A673 (cell line): Measurements from ENCODE around the gene GPR176. TPM values are rescaled to one million over a fixed set of nuclear protein-coding genes. Genes with fewer than 3 reads are reported as not detected.

Experiments
- BruUV-seq: library from RNA; stranded (reverse); fragments of 400-500 nt; replicated peaks from 2 replicates; lab custom pipeline; 2021; lab: Mats Ljungman, UMichigan
- CTCF ChIA-PET: fragments of 300-600 bp; sonication (Branson Sonifier 250); formaldehyde crosslinking; loops from one replicate; lab custom pipeline; 2022; ENCODE audit warnings: antibody characterized with exemption; lab: Charles Lee
- POLR2A ChIA-PET: fragments of 300-600 bp; sonication (Branson Sonifier 250); formaldehyde crosslinking; loops from one replicate; lab custom pipeline; 2022; ENCODE audit warnings: antibody characterized with exemption; ENCODE audit not compliant: low non-redundant PET; lab: Charles Lee
- DNase-seq: peaks from one replicate; pipeline ENCODE4 v3.0.0-alpha.2; 2015; ENCODE audit warnings: low spot score
- H3K27ac ChIP-seq: fragments of 200-600 bp; sonication (generic); 2 replicates; pipeline ENCODE4 v1.5.1; 2016; ENCODE audit warnings: mixed run types, low read depth, mild to moderate bottlenecking, mixed read lengths, antibody characterized with exemption, low read length; ENCODE audit not compliant: poor library complexity, severe bottlenecking
- H3K27me3 ChIP-seq: fragments of 200-600 bp; sonication (generic); replicated peaks from 2 replicates; pipeline ENCODE4 v1.6.1; 2017; ENCODE audit warnings: mixed run types, low read depth, mild to moderate bottlenecking, mixed read lengths, antibody characterized with exemption, low read length; ENCODE audit not compliant: insufficient read depth, poor library complexity
- H3K36me3 ChIP-seq: fragments of 200-600 bp; sonication (generic); 2 replicates; pipeline ENCODE4 v1.6.1; 2016; ENCODE audit warnings: mixed run types, mild to moderate bottlenecking, mixed read lengths, antibody characterized with exemption, low read length; ENCODE audit not compliant: insufficient read depth, poor library complexity, severe bottlenecking
- H3K4me1 ChIP-seq: fragments of 200-600 bp; sonication (generic); 2 replicates; pipeline ENCODE4 v1.6.1; 2017; ENCODE audit warnings: mixed run types, mild to moderate bottlenecking, mixed read lengths, antibody characterized with exemption, low read length; ENCODE audit not compliant: insufficient read depth, poor library complexity, severe bottlenecking
- H3K4me3 ChIP-seq: fragments of 200-600 bp; sonication (generic); 2 replicates; pipeline ENCODE4 v1.5.1; 2016; ENCODE audit warnings: low read depth, mixed run types, mild to moderate bottlenecking, mixed read lengths, low read length; ENCODE audit not compliant: poor library complexity, severe bottlenecking
- H3K9me3 ChIP-seq: fragments of 200-600 bp; sonication (generic); 2 replicates; pipeline ENCODE4 v1.6.1; 2016; ENCODE audit warnings: mixed run types, low read depth, mild to moderate bottlenecking, mixed read lengths, antibody characterized with exemption, low read length; ENCODE audit not compliant: poor library complexity, severe bottlenecking
- EZH2 ChIP-seq: fragments of 200-600 bp; sonication (generic); IDR thresholded peaks from 2 replicates; pipeline ENCODE4 v1.6.1; 2017; ENCODE audit warnings: borderline replicate concordance, low read depth, mild to moderate bottlenecking, mixed read lengths, antibody characterized with exemption, low read length; ENCODE audit not compliant: poor library complexity, severe bottlenecking
- intact Hi-C: fragments of 100-400 bp; cut with micrococcal nuclease; formaldehyde crosslinking; loops from one replicate; pipeline ENCODE4 v1.10.0; 2022; ENCODE audit not compliant: unreplicated experiment
- total RNA-seq: library from RNA; stranded (reverse); gene quantifications from 2 replicates; pipeline ENCODE4 v1.2.3, GENCODE V29; 2021
- TF ChIP-seq, protein P1 (sequence below): fragments of 300-800, 200-600 bp; sonication (generic); conservative IDR thresholded peaks from 2 replicates; pipeline ENCODE4 v1.5.1; 2017; ENCODE audit warnings: low read depth, mild to moderate bottlenecking, antibody characterized with exemption, low read length, moderate library complexity, mixed read lengths

GPR176 gene
- total RNA-seq, 1 experiment from 2014 or later = 5.6 TPM

DNA sequence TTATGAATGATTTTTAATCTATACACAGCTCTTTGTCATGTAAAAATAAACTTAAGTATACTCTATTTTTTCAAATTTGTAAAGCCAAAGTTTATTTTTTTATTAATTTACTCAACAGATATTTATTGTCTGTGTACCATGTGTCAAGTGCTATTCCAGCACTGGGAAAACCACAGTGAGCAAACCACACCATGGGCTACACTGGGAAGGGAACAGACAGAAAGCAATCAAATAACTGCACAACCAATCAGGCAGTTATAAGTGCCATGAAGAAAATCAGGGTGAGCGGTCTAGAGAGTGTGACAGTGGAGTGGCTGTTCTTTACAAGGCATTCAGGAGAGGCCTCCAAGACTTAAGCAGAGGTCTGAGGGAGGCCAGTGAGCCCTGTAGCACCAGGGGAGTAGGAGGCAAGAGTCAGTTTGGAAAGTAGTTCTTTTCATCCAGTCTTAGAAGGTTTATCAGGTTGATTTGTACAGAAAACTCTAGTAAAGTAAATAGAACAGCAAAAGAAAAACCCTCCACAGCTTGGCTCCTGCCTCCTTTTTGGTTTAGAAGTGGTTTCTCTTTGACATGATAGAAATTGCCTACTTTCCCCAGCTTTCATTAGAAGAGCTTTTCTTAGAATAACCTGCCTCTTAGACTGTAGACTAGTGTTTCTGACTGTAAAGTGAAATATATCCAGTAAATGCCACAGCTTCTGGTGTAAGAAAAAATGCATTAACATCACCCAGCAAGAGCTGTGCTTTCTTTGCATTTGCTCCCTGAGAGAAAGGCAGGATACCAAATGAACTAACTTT is 27.5 kb upstream of the GPR176 start:
- CTCF ChIA-PET = interaction anchor here (0.5 kb wide), 1 partner anchor 144 kb away, joined by 9 read pairs; no protein-coding TSS in a partner anchor
- Histone ChIP-seq H3K4me3 (no peak overlapping the region), H3K36me3 (peaks cover 61% of the 10 kb centered on the region), H3K4me1 (peaks cover 6% of the 10 kb centered on the region), H3K27ac (no peak overlapping the region), H3K9me3 (no peaks in the 10 kb centered on the region), H3K27me3 (no peaks in the 10 kb centered on the region)
- POLR2A ChIA-PET = no interaction called here
- no peak for TF ChIP-seq EZH2
- TF ChIP-seq, protein P1, sequence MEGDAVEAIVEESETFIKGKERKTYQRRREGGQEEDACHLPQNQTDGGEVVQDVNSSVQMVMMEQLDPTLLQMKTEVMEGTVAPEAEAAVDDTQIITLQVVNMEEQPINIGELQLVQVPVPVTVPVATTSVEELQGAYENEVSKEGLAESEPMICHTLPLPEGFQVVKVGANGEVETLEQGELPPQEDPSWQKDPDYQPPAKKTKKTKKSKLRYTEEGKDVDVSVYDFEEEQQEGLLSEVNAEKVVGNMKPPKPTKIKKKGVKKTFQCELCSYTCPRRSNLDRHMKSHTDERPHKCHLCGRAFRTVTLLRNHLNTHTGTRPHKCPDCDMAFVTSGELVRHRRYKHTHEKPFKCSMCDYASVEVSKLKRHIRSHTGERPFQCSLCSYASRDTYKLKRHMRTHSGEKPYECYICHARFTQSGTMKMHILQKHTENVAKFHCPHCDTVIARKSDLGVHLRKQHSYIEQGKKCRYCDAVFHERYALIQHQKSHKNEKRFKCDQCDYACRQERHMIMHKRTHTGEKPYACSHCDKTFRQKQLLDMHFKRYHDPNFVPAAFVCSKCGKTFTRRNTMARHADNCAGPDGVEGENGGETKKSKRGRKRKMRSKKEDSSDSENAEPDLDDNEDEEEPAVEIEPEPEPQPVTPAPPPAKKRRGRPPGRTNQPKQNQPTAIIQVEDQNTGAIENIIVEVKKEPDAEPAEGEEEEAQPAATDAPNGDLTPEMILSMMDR = no peak
- BruUV-seq = no TSS peak
- no peak for DNase-seq
- intact Hi-C loops = no loop called here

DNA sequence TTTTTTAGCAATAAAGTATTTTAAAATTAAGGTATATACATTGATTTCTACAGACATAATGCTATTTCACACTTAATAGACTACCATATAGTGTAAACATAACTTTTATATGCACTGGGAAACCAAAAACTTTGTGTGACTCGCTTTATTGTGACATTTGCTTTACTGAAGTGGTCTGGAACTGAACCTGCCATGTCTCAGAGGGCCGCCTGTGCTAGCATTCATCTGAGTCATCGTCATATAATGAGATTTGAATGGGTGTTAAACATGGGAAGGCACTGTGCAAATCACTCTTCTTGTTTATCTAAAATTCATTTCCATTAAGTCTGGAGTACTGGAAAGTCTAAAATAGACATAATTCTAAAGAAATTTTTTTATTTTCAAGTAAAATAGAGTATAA is 26.8 kb upstream of the GPR176 start:
- no peaks in the 10 kb centered on the region for H3K9me3 ChIP-seq
- H3K4me1 ChIP-seq = peaks cover 6% of the 10 kb centered on the region
- ChIA-PET CTCF (no interaction called here), POLR2A (no interaction called here)
- BruUV-seq = no TSS peak
- TF ChIP-seq, protein P1 = no peak
- TF ChIP-seq EZH2 = no peak
- intact Hi-C loops = no loop called here
- no peaks in the 10 kb centered on the region for H3K27me3 ChIP-seq
- DNase-seq = peak; percentile 52
- H3K4me3 ChIP-seq = no peak overlapping the region
- no peak overlapping the region for H3K27ac ChIP-seq
- peaks cover 58% of the 10 kb centered on the region for H3K36me3 ChIP-seq

DNA sequence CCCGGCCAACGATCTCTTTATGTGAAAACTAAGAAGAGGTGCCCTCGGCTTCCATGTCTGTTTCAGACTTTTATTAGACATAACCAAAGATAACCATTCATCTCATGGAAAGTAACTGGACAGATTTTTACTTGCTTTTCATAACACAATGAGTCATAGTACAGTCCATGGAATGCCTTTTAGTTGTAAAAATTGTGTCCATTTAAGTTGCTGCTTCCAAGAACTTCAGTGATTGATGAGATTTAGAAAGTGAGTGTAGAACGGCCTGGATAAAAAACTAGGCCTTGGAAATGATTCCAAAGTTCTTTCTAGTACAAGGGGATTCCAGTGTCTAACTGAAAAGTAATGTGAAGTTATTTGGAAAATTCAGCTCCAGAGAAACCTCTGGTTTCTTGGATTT is 24.7 kb upstream of the GPR176 start:
- ChIA-PET POLR2A (no interaction called here), CTCF (no interaction called here)
- no peak for TF ChIP-seq EZH2
- TF ChIP-seq, protein P1 = no peak
- H3K27me3 ChIP-seq = no peaks in the 10 kb centered on the region
- no peaks in the 10 kb centered on the region for H3K9me3 ChIP-seq
- BruUV-seq = no TSS peak
- intact Hi-C loops = no loop called here
- H3K27ac ChIP-seq = no peak overlapping the region
- H3K4me3 ChIP-seq = no peak overlapping the region
- peaks cover 6% of the 10 kb centered on the region for H3K4me1 ChIP-seq
- H3K36me3 ChIP-seq = peaks cover 55% of the 10 kb centered on the region
- DNase-seq = no peak
